MCF 10A (cell line): ENCODE results near the gene MECR. TPM values are rescaled to one million over a fixed set of nuclear protein-coding genes. Genes with fewer than 3 reads are reported as not detected.

Experiments used
- BruUV-seq: library from RNA; stranded (reverse); fragments of 400-500 nt; replicated peaks from 2 replicates; lab custom pipeline; 2021; lab: Mats Ljungman, UMichigan
- CTCF ChIA-PET: fragments of 300-600 bp; sonication (Branson Sonifier 250); formaldehyde crosslinking; extraction: SDS; loops from one replicate; lab custom pipeline; 2021; ENCODE audit warnings: antibody characterized with exemption, inconsistent platforms; lab: Yijun Ruan, JAX
- POLR2A ChIA-PET: fragments of 300-600, 350-650 bp; sonication (Branson Sonifier 250); formaldehyde crosslinking; extraction: SDS; loops from one replicate; lab custom pipeline; 2020; ENCODE audit warnings: antibody characterized with exemption, inconsistent platforms; lab: Yijun Ruan, JAX
- DNase-seq: peaks from one replicate; pipeline ENCODE4 v3.0.0-alpha.2; 2018; ENCODE audit not compliant: unreplicated experiment
- H3K27ac Mint-ChIP-seq: one replicate; pipeline ENCODE4 v1.8.0; 2022; ENCODE audit warnings: mild to moderate bottlenecking, low read depth, mixed read lengths; ENCODE audit not compliant: unreplicated experiment
- H3K27me3 Mint-ChIP-seq: one replicate; pipeline ENCODE4 v1.8.0; 2022; ENCODE audit warnings: mixed read lengths; ENCODE audit not compliant: insufficient read depth, unreplicated experiment
- H3K36me3 Mint-ChIP-seq: one replicate; pipeline ENCODE4 v1.8.0; 2022; ENCODE audit warnings: mild to moderate bottlenecking, moderate library complexity, mixed read lengths; ENCODE audit not compliant: insufficient read depth, unreplicated experiment
- H3K4me1 Mint-ChIP-seq: one replicate; pipeline ENCODE4 v1.8.0; 2022; ENCODE audit warnings: mixed read lengths; ENCODE audit not compliant: insufficient read depth, unreplicated experiment
- H3K4me3 Mint-ChIP-seq: one replicate; pipeline ENCODE4 v1.8.0; 2022; ENCODE audit warnings: mild to moderate bottlenecking, moderate library complexity, mixed read lengths; ENCODE audit not compliant: unreplicated experiment
- H3K9me3 Mint-ChIP-seq: one replicate; pipeline ENCODE4 v1.8.0; 2022; ENCODE audit warnings: mixed read lengths; ENCODE audit not compliant: unreplicated experiment
- CTCF ChIP-seq: fragments of 200-600 bp; IDR thresholded peaks from one replicate; pipeline ENCODE4 v1.8.0; 2022; ENCODE audit warnings: antibody characterized with exemption, mild to moderate bottlenecking; ENCODE audit not compliant: unreplicated experiment
- intact Hi-C: fragments of 100-400 bp; cut with micrococcal nuclease; formaldehyde crosslinking; loops from 2 replicates; pipeline ENCODE4 v1.14.1; 2022
- total RNA-seq: library from RNA; stranded (reverse); gene quantifications from 2 replicates; pipeline ENCODE4 v1.2.3, GENCODE V29; 2022

The MECR gene
- total RNA-seq, 1 experiment from 2014 or later = 59.1 TPM

- intact Hi-C loops = no loop called here
- H3K27ac Mint-ChIP-seq = no peak overlapping the region
- CTCF ChIA-PET = no interaction called here
- H3K9me3 Mint-ChIP-seq = no peaks in the 10 kb centered on the region
- no peak for TF ChIP-seq CTCF
- no peak overlapping the region for H3K4me3 Mint-ChIP-seq
- peaks cover 25% of the 10 kb centered on the region for H3K4me1 Mint-ChIP-seq
- peaks cover 53% of the 10 kb centered on the region for H3K36me3 Mint-ChIP-seq
- POLR2A ChIA-PET = interaction anchor here (0.8 to 1.2 kb wide), 2 partner anchors 26 to 54 kb away, joined by 3 to 4 read pairs; partner anchors contain the start of gene MECR
- H3K27me3 Mint-ChIP-seq = no peaks in the 10 kb centered on the region
- DNase-seq = no peak
- no TSS peak for BruUV-seq
Observed at GRCh38 chr1:29176576-29176975, 54.2 kb downstream of the MECR start.

DNA sequence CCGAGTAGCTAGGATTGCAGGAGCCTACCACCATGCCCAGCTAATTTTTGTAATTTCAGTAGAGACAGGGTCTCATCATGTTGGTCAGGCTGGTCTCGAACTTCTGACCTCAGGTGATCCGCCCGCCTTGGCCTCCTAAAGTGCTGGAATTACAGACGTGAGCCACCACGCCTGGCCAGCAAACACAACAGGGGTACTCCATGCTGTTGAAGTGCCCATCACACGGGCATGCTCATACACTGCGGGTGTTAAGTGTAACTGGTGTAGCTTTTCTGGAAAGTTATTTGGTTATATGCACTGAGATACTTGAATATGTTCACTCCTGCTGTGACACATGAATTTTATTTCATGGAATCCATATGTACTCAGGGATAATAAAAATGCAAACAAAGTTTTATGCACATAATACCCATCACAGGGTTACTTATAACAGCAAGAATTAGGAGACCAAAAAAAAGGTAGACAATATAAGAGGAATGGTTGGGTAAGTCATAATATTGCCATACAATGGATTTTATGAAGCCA, 58.3 kb downstream of the MECR start:
- no peak overlapping the region for H3K4me3 Mint-ChIP-seq
- CTCF ChIA-PET = interaction anchor here (0.9 kb wide), 1 partner anchor 30 kb away, joined by 3 read pairs; no protein-coding TSS in a partner anchor
- peaks cover 66% of the 10 kb centered on the region for H3K36me3 Mint-ChIP-seq
- H3K27ac Mint-ChIP-seq = no peak overlapping the region
- H3K27me3 Mint-ChIP-seq = no peaks in the 10 kb centered on the region
- H3K4me1 Mint-ChIP-seq = peaks cover 24% of the 10 kb centered on the region
- intact Hi-C loops = no loop called here
- H3K9me3 Mint-ChIP-seq = no peaks in the 10 kb centered on the region
- no TSS peak for BruUV-seq
- no peak for TF ChIP-seq CTCF
- no peak for DNase-seq
- POLR2A ChIA-PET = interaction anchor here (0.6 to 4.9 kb wide), 2 partner anchors 8 to 510 kb away, joined by 3 to 29 read pairs; partner anchors contain the start of gene SRSF4

GRCh38 chr1:29171521-29171920, 59.2 kb downstream of the MECR start:
- H3K4me1 Mint-ChIP-seq = peaks cover 20% of the 10 kb centered on the region
- H3K4me3 Mint-ChIP-seq = no peak overlapping the region
- no peak overlapping the region for H3K27ac Mint-ChIP-seq
- no TSS peak for BruUV-seq
- CTCF ChIA-PET = interaction anchor here (0.9 kb wide), 1 partner anchor 31 kb away, joined by 3 read pairs; no protein-coding TSS in a partner anchor
- H3K36me3 Mint-ChIP-seq = peaks cover 71% of the 10 kb centered on the region
- TF ChIP-seq CTCF = no peak
- POLR2A ChIA-PET = interaction anchor here (4.9 kb wide), 1 partner anchor 9 kb away, joined by 29 read pairs; the partner anchor contains the start of gene SRSF4
- no peak for DNase-seq
- no peaks in the 10 kb centered on the region for H3K9me3 Mint-ChIP-seq
- H3K27me3 Mint-ChIP-seq = no peaks in the 10 kb centered on the region
- intact Hi-C loops = no loop called here

DNA sequence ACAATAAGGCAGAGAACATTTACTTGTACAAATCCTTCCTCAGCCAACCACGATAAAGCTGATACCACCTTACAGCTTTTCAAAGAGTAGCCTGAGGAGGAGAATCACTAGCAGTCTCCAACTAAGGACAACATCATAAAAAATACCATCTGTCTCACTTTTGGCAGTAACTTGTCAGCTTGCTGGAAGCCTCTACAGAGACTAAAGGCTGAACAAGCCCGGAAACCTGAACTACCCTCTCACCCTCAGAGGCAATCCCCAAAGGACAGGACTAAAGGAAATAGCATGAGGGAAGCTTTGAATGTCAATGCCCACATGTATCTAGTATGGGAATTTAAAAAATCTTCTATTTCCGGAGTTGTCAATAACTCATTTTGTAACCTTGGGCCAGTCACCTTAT, 59.6 kb downstream of the MECR start:
- H3K4me1 Mint-ChIP-seq = peaks cover 20% of the 10 kb centered on the region
- intact Hi-C loops = no loop called here
- TF ChIP-seq CTCF = no peak
- H3K27ac Mint-ChIP-seq = peak overlapping the region; percentile 78
- no peak overlapping the region for H3K4me3 Mint-ChIP-seq
- DNase-seq = no peak
- H3K9me3 Mint-ChIP-seq = no peaks in the 10 kb centered on the region
- H3K36me3 Mint-ChIP-seq = peaks cover 76% of the 10 kb centered on the region
- POLR2A ChIA-PET = interaction anchor here (4.9 kb wide), 1 partner anchor 10 kb away, joined by 29 read pairs; the partner anchor contains the start of gene SRSF4
- H3K27me3 Mint-ChIP-seq = no peaks in the 10 kb centered on the region
- CTCF ChIA-PET = interaction anchor here (1.2 kb wide), 1 partner anchor 132 kb away, joined by 4 read pairs; no protein-coding TSS in a partner anchor
- BruUV-seq = no TSS peak
